NCI-H446 treated with DMSO at 0.1 percent for 48 hours (cell line): Measurements from ENCODE around the gene COL24A1.
"Not testable (repeated sequence)": the region's sequence is repeated elsewhere in the genome, so short reads cannot be mapped to it uniquely, and the experiment has no call there.

Experiments
- DNase-seq: peaks from one replicate; lab custom pipeline; 2025; lab: John Stamatoyannopoulos, UW

Gene COL24A1

GRCh38 chr1:86152887-86153286 is 3.7 kb downstream of the COL24A1 start:
- no peak for DNase-seq

DNA sequence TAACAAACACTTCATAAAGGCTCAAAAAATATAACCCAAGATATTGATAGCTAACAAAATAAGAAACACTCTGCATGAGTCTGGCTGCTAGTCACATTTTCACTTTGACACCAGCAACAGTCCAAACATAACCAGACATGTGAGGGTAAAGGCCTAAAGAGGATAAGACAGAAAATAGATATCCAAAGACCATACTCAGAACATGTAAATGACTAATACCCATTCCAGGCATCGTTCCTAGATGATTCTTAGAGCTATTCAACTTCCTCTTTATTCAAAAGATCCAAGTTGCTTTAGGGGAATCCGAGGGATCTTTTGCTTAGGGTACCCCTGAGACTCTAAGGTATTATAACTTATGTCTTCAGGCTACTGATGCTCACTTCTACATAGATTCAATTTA is 5.1 kb downstream of the COL24A1 start:
- no peak for DNase-seq

GRCh38 chr1:86150553-86151055 is 6.0 kb downstream of the COL24A1 start:
- DNase-seq: no peak

DNA sequence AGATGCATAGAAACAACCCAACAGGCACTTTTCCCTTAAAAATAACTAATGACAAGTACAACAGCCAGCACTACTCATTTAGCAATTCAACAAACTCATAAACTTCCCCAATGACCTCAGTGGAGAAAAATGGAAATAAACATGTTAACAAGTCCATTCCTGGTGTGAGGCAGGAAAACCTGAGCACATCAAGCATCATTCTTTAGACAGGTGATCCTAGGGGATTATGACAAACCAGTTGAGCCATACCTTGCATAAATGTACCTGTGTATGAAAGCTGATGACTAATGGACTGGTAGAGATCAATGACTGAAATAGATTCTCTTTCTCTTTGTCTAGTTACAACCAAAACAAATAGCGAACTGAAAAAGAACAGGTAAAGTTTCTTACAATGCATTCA is 7.0 kb downstream of the COL24A1 start:
- no peak for DNase-seq

- DNase-seq: no peak
Measured at GRCh38 chr1:86147755-86148154, 8.8 kb downstream of the COL24A1 start.

GRCh38 chr1:86146566-86146965 is 10.0 kb downstream of the COL24A1 start:
- DNase-seq: no peak

DNA sequence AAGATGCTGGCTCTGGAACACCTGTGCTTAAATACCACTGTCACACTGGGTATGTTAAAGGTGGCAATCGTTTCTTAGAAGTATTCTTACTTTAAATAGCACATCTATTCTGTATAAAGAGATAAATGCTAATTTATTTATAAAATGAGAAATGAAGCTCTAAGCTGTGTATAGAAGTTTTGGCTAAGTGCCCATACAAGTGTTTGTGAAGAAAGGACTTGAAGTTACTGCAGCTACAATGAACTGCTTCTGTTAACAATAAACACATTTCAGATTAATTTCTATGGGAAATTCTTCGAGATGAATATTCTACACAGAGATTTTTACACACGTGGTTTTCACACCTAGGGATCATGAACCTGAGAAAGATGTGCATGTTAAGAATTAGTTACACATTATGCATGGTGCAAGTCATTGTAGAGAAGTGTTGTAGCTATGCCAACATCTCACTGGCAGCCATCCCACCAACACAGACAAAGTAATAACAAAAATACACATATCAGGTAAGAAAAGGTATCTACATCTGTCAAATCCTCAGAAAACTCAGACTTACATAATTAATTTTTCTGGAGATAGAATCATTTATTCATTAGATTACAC is 16.2 kb downstream of the COL24A1 start:
- no peak for DNase-seq

GRCh38 chr1:86138746-86139145 is 17.8 kb downstream of the COL24A1 start:
- DNase-seq: no peak

DNA sequence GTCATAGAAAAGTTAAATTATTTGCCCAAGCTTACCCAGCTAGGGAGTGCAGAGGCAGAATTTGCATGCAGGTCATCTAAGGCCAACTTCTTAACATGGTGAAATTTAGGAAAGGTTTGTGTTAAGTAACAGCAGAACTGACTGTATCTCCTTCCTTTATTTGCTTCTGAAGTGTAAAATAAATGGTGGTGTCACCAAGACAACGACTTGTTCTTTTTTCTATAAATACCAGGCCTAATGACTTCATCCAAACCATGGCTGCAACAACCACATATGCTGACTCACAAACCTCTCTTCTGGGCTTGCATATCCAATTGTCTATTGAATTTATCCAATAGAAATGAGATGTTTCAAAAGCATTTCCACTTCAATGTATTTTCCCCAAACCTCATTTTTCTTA is 19.1 kb downstream of the COL24A1 start:
- DNase-seq: no peak

GRCh38 chr1:86119214-86119764 is 37.3 kb downstream of the COL24A1 start:
- no peak for DNase-seq

- no peak for DNase-seq
Measured at GRCh38 chr1:86114816-86115400, 41.7 kb downstream of the COL24A1 start.

DNA sequence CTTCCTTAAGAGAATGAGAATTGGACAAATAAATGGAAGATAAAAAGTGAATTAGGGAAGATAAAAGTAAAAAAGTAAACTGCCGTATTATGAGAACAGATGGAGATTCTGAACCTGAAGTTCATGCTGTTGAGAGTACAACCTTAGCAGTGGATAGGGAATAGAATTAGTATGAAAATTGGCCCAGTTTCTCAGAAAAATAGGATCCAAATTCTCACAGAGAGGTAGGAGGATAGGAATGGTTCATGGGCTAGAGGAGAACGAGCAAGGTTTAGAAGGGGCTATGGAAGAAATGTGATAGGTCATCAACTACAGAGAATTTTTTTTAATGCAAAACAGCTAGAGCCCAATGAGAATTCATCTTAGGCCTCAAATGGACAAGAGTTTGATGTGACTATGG is 42.3 kb downstream of the COL24A1 start:
- no peak for DNase-seq

DNA sequence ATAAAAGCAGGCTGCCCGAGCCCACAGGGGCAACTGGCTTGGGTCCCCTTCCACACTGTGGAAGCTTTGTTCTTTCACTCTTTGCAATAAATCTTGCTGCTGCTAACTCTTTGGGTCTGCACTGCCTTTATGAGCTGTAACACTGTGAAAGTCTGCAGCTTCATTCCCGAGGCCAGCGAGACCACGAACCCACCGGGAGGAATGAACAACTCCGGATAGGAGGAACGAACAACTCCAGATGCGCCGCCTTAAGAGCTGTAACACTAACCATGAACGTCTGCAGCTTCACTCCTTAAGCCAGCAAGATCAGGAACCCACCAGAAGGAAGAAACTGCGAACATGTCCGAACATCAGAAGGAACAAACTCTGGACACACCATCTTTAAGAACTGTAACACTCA is 45.0 kb downstream of the COL24A1 start:
- not testable (repeated sequence) for DNase-seq

DNA sequence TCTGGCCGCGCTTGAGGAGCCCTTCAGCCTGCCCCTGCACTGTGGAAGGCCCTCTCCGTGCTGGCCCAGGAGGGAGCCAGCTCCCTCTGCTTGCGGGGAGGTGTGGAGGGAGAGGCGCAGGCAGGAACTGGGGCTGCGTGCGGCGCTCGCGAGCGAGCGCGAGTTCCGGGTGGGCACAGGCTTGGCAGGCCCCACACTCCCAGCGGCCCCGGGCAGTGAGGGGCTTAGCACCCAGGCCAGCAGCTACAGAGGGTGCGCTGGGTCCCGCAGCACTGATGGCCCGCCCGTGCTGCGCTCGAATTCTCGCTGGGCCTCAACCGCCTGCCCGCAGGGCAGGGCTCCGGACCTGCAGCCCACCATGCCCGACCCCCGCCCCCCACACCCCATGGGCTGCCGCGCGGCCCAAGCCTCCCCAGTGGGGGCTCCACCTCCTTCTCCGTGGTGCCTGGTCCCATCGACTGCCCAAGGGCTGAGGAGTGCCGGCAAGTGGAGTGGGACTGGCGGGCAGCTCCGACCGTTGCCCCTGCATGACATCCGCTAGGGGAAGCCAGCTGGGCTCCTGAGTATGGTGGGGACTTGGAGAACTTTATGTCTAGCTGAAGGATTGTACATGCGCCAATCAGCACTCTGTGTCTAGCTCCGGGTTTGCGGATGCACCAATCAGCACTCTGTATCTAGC is 46.0 kb downstream of the COL24A1 start:
- no peak for DNase-seq

DNA sequence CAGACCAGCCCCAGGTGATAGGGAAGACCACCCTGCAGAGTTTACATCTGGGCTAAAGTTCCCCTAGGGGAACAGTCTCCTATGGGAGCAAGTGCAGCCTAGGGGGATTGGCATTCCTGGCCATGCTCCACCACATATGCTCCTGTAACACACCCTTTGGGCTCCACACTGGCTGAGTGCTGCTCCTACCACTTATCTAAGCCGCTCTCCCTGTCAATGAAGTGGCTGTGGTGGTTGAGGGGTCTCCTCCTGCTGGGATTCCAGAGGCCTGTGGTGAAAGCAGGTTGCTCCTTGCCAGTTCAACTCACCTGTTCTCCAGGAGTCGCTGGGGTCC is 51.1 kb downstream of the COL24A1 start:
- no peak for DNase-seq

GRCh38 chr1:86104606-86105532 is 51.7 kb downstream of the COL24A1 start:
- no peak for DNase-seq

DNA sequence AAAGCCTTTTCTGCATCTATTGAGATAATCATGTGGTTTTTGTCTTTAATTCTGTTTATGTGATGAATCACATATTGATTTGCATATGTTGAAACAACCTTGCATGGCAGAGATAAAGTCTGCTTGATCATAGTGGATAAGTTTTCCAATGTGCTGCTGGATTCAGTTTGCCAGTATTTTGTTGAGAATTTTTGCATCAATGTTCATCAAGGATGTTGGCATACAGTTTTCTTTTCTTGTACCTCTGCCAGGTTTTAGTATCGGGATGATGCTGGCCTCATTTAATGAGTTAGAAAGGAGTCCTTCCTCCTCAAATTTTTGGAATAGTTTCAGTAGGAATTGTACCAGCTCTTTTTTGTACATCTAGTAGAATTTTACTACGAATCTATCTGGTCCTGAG is 55.0 kb downstream of the COL24A1 start:
- no peak for DNase-seq

- DNase-seq: no peak
Measured at GRCh38 chr1:86100401-86100800, 56.2 kb downstream of the COL24A1 start.

GRCh38 chr1:86089765-86090164 is 66.8 kb downstream of the COL24A1 start:
- DNase-seq: no peak

- no peak for DNase-seq
Measured at GRCh38 chr1:86085741-86086409, 70.7 kb downstream of the COL24A1 start.

DNA sequence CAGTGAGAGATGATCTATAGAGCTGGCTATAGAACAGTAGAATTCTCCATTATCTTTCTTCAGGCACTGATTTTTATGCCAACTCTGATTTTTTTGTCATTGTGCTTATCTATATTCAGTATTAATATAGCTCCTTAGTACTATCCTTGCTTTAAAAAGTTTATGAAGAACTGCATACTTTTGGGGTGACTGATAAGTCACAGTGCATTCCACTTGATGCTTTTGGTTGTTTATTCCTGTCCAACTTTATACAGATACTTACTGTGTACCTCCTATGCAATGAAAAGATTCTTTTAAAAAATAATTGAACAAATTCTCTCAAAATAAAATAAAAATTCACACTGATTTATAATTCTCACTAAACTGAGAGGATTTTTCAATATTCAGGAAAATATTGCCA is 71.6 kb downstream of the COL24A1 start:
- no peak for DNase-seq

DNA sequence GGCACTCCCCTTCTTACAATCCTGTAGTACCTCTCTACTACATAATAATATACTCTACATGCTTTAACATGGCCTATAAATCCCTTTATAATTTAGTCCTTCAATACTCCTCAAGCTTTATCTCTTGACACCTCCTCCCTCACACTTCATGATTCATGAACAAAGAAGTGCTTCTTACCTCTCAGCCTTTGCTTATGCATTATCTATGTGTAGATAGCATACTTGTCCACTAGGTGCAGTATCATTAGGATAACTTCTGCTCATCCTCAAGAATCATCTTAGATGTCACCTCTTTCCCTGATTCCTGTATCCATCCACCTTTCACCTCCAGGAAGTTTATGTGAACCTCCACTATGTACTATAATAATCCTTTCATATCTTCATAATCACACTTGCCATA is 74.4 kb downstream of the COL24A1 start:
- DNase-seq: no peak
